Kidney (tissue), 14 donors: Measurements from ENCODE around the gene ADCK1. TPM values are rescaled to one million over a fixed set of nuclear protein-coding genes. Genes with fewer than 3 reads are reported as not detected.
"Not testable (repeated sequence)": the region's sequence is repeated elsewhere in the genome, so short reads cannot be mapped to it uniquely, and the experiment has no call there.

ENCODE experiments used
- DNase-seq, 5 donors: peaks; one replicate each; pipeline ENCODE4 v3.0.0-alpha.2; 2013 to 2020
- FAIRE-seq: peaks from 2 replicates; lab custom pipeline; 2012; peaks lifted over from hg19 to GRCh38; lab: Jason Lieb, UNC
- H3K27ac ChIP-seq, 2 donors: one replicate each; pipeline ENCODE4 v1.7.0; 2013; ENCODE audit warnings: low read depth in 2 of 2, low read length in 2 of 2, inconsistent platforms in 1 of 2
- H3K27me3 ChIP-seq: one replicate; pipeline ENCODE4 v1.7.1; 2013; ENCODE audit warnings: low read length, inconsistent platforms; ENCODE audit not compliant: control insufficient read depth, insufficient read depth
- H3K36me3 ChIP-seq, 3 donors: one replicate each; pipeline versions ENCODE4 v1.7.0 to v1.7.1; 2013; ENCODE audit warnings: low read length in 3 of 3, control low read depth in 1 of 3, inconsistent platforms in 1 of 3; ENCODE audit not compliant: insufficient read depth in 3 of 3, control insufficient read depth in 2 of 3
- H3K4me1 ChIP-seq, 3 donors: one replicate each; pipeline versions ENCODE4 v1.7.0 to v1.7.1; 2013; ENCODE audit warnings: low read length in 3 of 3, inconsistent platforms in 1 of 3, low read depth in 1 of 3; ENCODE audit not compliant: control insufficient read depth in 2 of 3, insufficient read depth in 2 of 3
- H3K4me3 ChIP-seq, 3 donors: one replicate each; pipeline versions ENCODE4 v1.7.0 to v1.8.1; 2013; ENCODE audit warnings: low read length in 3 of 3, control low read depth in 1 of 3, inconsistent platforms in 1 of 3
- H3K9ac ChIP-seq, 3 donors: one replicate each; pipeline versions ENCODE4 v1.7.0 to v1.7.1; 2013; ENCODE audit warnings: low read length in 3 of 3, control low read depth in 1 of 3, inconsistent platforms in 1 of 3
- H3K9me3 ChIP-seq, 3 donors: one replicate each; pipeline versions ENCODE4 v1.7.0 to v1.7.1; 2013; ENCODE audit warnings: low read length in 3 of 3, control low read depth in 1 of 3, inconsistent platforms in 1 of 3; ENCODE audit not compliant: control insufficient read depth in 2 of 3, insufficient read depth in 1 of 3
- CTCF ChIP-seq: IDR thresholded peaks from 3 replicates; pipeline ENCODE4 v1.5.1; 2012; ENCODE audit warnings: mild to moderate bottlenecking, moderate library complexity, borderline replicate concordance; ENCODE audit not compliant: insufficient read depth; ENCODE audit errors: extremely low read depth
- intact Hi-C: fragments of 100-400 bp; cut with DNase I; formaldehyde crosslinking; loops from one replicate; pipeline ENCODE4 v1.11.1; 2022
- polyA plus RNA-seq: library from polyadenylated mRNA; stranded (reverse); fragments of 350-450 nt; fragmentation: Illumina TruSeq; extraction: RNeasy Lipid Tissue Mini Kit (QIAGEN cat#74804); gene quantifications from one replicate; pipeline ENCODE4 v1.2.3, GENCODE V29; 2014; ENCODE audit warnings: low read depth, low replicate concordance; ENCODE audit not compliant: insufficient read depth
- total RNA-seq: library from RNA; stranded (reverse); fragmentation: NEBNext Ultra II Directional; extraction: Animal tissue kit (Norgen Biotek cat#: 25700); gene quantifications from one replicate; pipeline ENCODE4 v1.2.1, GENCODE V29; 2021
- donor health status: control.
- donor health status: control.
- donor health status: control.
- donor health status: control.
- donor health status: control.
- donor health status: DM: yes; HTN: yes; CAD: no.
- donor health status: Normal renal cell carcinoma (clear cell type).

ADCK1 gene
- total and polyA plus RNA-seq, 2 donors from 2014 or later, result 8.0 to 10.3 TPM

- peaks cover 0 to under 1% (median 0%) of the 10 kb centered on the region in 3 donors for H3K4me1 ChIP-seq
- no peak overlapping the region for H3K9ac ChIP-seq
- FAIRE-seq (no peak), DNase-seq (no peak)
- no peak overlapping the region for H3K27ac ChIP-seq
- TF ChIP-seq CTCF, result no peak
- H3K4me3 ChIP-seq, result no peak overlapping the region
- H3K27me3 ChIP-seq, result no peaks in the 10 kb centered on the region
- intact Hi-C loops, result no loop called here
- H3K9me3 ChIP-seq, result no peaks in the 10 kb centered on the region
- H3K36me3 ChIP-seq, result no peaks in the 10 kb centered on the region
Observed at GRCh38 chr14:77805706-77806105, 5.8 kb downstream of the ADCK1 start.

GRCh38 chr14:77808250-77808649 lies 8.3 kb downstream of the ADCK1 start:
- intact Hi-C loops, result no loop called here
- H3K27ac ChIP-seq, result no peak overlapping the region

GRCh38 chr14:77809011-77809410 lies 9.1 kb downstream of the ADCK1 start:
- H3K9me3 ChIP-seq, result no peaks in the 10 kb centered on the region
- FAIRE-seq (no peak), DNase-seq (no peak)
- H3K4me3 ChIP-seq, result no peak overlapping the region
- H3K27ac ChIP-seq, result no peak overlapping the region
- no peaks in the 10 kb centered on the region for H3K36me3 ChIP-seq
- H3K4me1 ChIP-seq, result no peaks in the 10 kb centered on the region
- H3K27me3 ChIP-seq, result no peaks in the 10 kb centered on the region
- intact Hi-C loops, result no loop called here
- H3K9ac ChIP-seq, result no peak overlapping the region
- no peak for TF ChIP-seq CTCF

More at GRCh38 chr14:77808250-77808649, 8.3 kb downstream of the ADCK1 start:
- no peaks in the 10 kb centered on the region for H3K4me1 ChIP-seq
- no peaks in the 10 kb centered on the region for H3K27me3 ChIP-seq
- DNase-seq (no peak), FAIRE-seq (no peak)
- TF ChIP-seq CTCF, result no peak
- no peak overlapping the region for H3K4me3 ChIP-seq
- H3K9me3 ChIP-seq, result no peaks in the 10 kb centered on the region
- no peak overlapping the region for H3K9ac ChIP-seq
- H3K36me3 ChIP-seq, result no peaks in the 10 kb centered on the region

GRCh38 chr14:77812028-77812427 lies 12.1 kb downstream of the ADCK1 start:
- Histone ChIP-seq H3K4me1 (no peaks in the 10 kb centered on the region), H3K9me3 (no peaks in the 10 kb centered on the region), H3K36me3 (no peaks in the 10 kb centered on the region), H3K4me3 (no peak overlapping the region), H3K9ac (no peak overlapping the region), H3K27ac (no peak overlapping the region), H3K27me3 (no peaks in the 10 kb centered on the region)
- DNase-seq (no peak), FAIRE-seq (no peak)
- intact Hi-C loops, result no loop called here
- TF ChIP-seq CTCF, result no peak

DNA sequence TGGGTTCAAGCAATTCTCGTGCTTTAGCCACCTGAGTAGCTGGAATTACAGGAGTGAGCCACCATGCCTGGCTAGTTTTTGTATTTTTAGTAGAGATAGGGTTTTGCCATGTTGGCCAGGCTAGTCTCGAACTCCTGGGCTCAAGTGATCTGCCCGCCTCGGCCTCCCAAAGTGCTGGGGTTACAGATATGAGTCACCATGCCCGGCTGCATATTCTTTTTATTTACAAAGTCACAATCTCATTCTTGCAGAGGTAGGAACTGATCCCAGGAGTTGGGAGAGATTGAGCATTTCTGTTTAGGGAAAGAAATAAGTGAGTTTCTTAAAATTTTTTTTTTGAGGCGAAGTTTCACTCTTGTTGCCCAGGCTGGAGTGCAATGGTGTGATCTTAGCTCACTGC lies 12.8 kb downstream of the ADCK1 start:
- H3K9me3 ChIP-seq, intact Hi-C loops, H3K36me3 ChIP-seq, H3K4me1 ChIP-seq, DNase-seq, FAIRE-seq, H3K27me3 ChIP-seq, H3K9ac ChIP-seq, H3K27ac ChIP-seq, H3K4me3 ChIP-seq: not testable (repeated sequence)
